DOHH2 (cell line): ENCODE data around the gene IL23R.

Source experiments
- H3F3A ChIP-seq: fragments of 200-600 bp; sonication (generic), shearing (Covaris generic); 2 replicates; pipeline ENCODE4 v1.6.0; 2016; ENCODE audit warnings: antibody characterized with exemption, mild to moderate bottlenecking; ENCODE audit not compliant: control insufficient read depth, insufficient read depth
- H3K27ac ChIP-seq: fragments of 200-600 bp; sonication (generic); 2 replicates; pipeline ENCODE4 v1.5.1; 2014; ENCODE audit warnings: low read depth, mild to moderate bottlenecking, low read length, moderate library complexity
- H3K27me3 ChIP-seq: fragments of 200-600 bp; sonication (generic); 2 replicates; pipeline ENCODE4 v1.6.1; 2014; ENCODE audit warnings: mild to moderate bottlenecking, low read length, mixed read lengths; ENCODE audit not compliant: control insufficient read depth
- H3K36me3 ChIP-seq: fragments of 200-600 bp; sonication (generic); 2 replicates; pipeline ENCODE4 v1.6.1; 2014; ENCODE audit warnings: mild to moderate bottlenecking, low read length, moderate library complexity, mixed read lengths; ENCODE audit not compliant: control insufficient read depth
- H3K4me1 ChIP-seq: fragments of 200-600 bp; sonication (generic); 2 replicates; pipeline ENCODE4 v1.6.1; 2014; ENCODE audit warnings: mild to moderate bottlenecking, low read length, mixed read lengths; ENCODE audit not compliant: control insufficient read depth
- H3K4me2 ChIP-seq: fragments of 200-600 bp; sonication (generic); 2 replicates; pipeline ENCODE4 v1.6.0; 2014; ENCODE audit warnings: mild to moderate bottlenecking, low read length, moderate library complexity
- H3K4me3 ChIP-seq: fragments of 200-600 bp; sonication (generic); 2 replicates; pipeline ENCODE4 v1.5.1; 2014; ENCODE audit warnings: mild to moderate bottlenecking, low read length, mixed read lengths
- H3K79me2 ChIP-seq: fragments of 200-600 bp; sonication (generic); 2 replicates; pipeline ENCODE4 v1.6.1; 2014; ENCODE audit warnings: mild to moderate bottlenecking, low read length, mixed read lengths; ENCODE audit not compliant: control insufficient read depth
- H3K9me2 ChIP-seq: fragments of 200-600 bp; sonication (generic); replicated peaks from 2 replicates; pipeline ENCODE4 v1.6.1; 2014; ENCODE audit warnings: mild to moderate bottlenecking, low read length, mixed read lengths; ENCODE audit not compliant: control insufficient read depth
- H3K9me3 ChIP-seq: fragments of 200-600 bp; sonication (generic); 2 replicates; pipeline ENCODE4 v1.6.1; 2014; ENCODE audit warnings: antibody characterized with exemption, low read length, mixed read lengths; ENCODE audit not compliant: control insufficient read depth, insufficient read depth
- H4K20me1 ChIP-seq: fragments of 200-600 bp; sonication (generic); 2 replicates; pipeline ENCODE4 v1.6.0; 2014; ENCODE audit warnings: low read depth, mild to moderate bottlenecking, antibody characterized with exemption, low read length, moderate library complexity; ENCODE audit not compliant: control insufficient read depth, insufficient read depth
- CTCF ChIP-seq: fragments of 200-600 bp; sonication (generic); IDR thresholded peaks from one replicate; pipeline ENCODE4 v1.5.1; 2014; ENCODE audit warnings: antibody characterized with exemption, mild to moderate bottlenecking, low read depth, low read length; ENCODE audit not compliant: poor library complexity, severe bottlenecking
- EZH2phosphoT487 ChIP-seq: fragments of 200-600 bp; sonication (generic); IDR thresholded peaks from 2 replicates; pipeline ENCODE4 v1.6.1; 2017; ENCODE audit warnings: borderline replicate concordance, mild to moderate bottlenecking, antibody characterized with exemption, low read length, moderate library complexity, mixed read lengths

IL23R gene

GRCh38 chr1:67308136-67308535 is 141.9 kb downstream of the IL23R start:
- Histone ChIP-seq H3K9me2 (no peaks in the 10 kb centered on the region), H3K9me3 (no peaks in the 10 kb centered on the region), H3K4me2 (no peak overlapping the region), H3K27me3 (no peaks in the 10 kb centered on the region), H3K79me2 (no peaks in the 10 kb centered on the region), H3K36me3 (no peaks in the 10 kb centered on the region), H3K27ac (no peak overlapping the region), H3K4me1 (no peaks in the 10 kb centered on the region), H4K20me1 (no peaks in the 10 kb centered on the region), H3K4me3 (no peak overlapping the region), H3F3A (no peaks in the 10 kb centered on the region)
- no peak for TF ChIP-seq EZH2phosphoT487
- no peak for TF ChIP-seq CTCF
